Activated effector memory CD4-positive, alpha-beta T cell treated with anti-CD3 and anti-CD28 coated beads, Interleukin-2, amount 50 U/mL, for 16 hours (primary cell): ENCODE data around the gene RNPC3.
"Not testable (repeated sequence)": the region's sequence is repeated elsewhere in the genome, so short reads cannot be mapped to it uniquely, and the experiment has no call there.

Experiments
- DNase-seq: peaks from one replicate; pipeline ENCODE4 v3.0.0-alpha.2; 2020

Gene RNPC3

DNA sequence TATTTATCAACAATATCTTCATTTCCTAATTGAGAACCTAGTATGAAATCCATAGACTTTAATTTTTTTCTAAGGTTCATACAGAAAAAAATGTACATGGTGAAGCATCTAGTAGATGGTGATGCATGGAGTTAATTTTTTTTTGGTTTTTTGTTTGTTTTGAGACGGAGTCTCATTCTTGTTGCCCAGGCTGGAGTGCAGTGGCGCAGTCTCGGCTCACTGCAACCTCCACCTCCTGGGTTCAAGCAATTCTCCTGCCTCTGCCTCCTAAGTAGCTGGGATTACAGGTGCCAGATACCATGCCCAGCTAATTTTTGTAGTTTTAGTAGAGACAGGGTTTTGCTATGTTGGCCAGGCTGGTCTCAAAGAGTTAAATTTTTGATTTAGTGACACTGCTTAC, 35.6 kb downstream of the RNPC3 start:
- DNase-seq: not testable (repeated sequence)

DNA sequence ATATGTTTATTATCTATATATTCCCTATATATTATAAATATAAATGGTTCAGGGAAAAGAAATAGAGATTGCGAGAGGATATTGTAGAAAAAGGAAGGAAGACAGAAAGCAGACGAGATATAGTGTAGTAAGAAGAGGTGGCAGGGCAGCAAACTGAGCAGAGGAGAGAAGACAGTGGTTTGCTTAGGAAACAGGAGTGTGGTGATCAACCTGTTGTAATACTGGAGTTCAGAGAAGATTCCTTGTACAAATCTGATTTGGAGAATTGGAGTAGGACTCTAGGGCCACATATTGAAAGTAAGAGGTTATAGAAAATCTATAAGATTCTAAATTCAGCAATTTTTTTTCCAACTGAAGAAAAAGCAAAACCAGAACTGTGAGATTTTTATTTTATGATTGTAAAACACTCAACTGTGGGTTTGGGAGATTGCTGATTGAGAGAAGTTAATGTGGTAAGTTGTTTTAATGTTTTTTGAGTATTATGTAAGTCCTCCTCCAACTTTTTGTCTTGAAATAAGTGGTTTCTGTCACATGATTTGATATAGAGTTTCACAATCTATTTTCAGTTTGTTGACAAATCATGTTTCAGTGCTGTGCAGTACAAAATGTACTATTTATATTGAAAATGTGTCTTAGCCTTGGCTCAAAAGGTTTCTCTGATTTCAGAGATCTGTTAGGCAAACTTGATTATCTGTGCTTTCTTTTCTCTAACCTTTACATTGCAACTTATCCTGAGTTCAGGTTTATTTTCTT, 36.3 kb downstream of the RNPC3 start:
- no peak for DNase-seq

DNA sequence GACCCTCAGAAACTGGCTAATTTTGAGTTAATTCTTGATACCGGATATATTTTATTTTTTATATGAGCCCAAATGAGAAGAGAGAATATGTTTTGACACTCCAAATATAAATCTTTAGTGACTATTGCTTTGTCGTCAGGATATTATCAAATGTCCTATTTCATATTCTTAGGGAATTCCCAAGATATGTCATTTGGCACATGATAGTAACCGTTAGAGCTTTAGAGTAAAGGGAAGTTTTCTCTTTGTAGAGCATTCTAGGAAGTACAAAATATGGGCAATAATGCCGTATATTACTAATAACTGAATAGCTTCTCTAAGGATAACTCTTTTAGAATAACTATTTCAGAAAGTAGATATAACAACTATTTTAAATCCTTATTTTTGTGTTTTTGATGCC, 37.6 kb downstream of the RNPC3 start:
- no peak for DNase-seq

DNA sequence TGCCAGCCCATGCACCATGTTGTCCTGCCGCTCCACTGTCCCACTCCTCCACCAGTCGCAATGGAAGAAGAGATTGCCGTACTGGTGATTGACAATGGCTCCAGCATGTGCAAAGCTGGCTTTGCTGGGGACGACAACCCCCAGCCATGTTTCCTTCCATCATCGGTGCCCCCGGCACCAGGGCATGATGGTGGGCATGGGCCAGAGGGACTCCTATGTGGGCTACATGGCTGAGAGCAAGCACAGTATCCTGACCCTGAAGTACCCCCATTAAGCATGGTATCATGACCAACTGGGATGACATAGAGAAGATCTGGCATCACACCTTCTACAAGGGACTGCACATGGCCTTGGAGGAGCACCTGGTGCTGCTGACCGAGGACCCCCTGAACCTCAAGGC, 44.0 kb downstream of the RNPC3 start:
- no peak for DNase-seq

DNA sequence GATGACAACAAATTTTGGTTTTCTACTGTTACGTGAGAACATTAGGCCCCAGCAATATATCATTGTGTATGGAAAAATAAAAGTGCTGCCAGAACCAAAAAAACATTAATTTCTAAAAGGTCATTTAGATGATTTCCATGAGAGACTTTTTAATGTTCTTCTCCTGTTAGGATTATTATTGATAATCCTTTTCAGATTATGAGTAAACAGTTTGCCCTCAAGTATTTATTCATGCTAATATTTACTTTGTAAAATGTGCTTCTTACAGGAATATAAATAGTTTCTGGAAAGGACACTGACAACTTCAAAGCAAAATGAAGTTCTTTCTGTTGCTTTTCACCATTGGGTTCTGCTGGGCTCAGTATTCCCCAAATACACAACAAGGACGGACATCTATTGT, 45.8 kb downstream of the RNPC3 start, which contains the start of gene AMY2B:
AMY2B (plus strand) TSS at position 301 of the 400 bp plus-strand sequence; CDS start at position 315, 14 bp downstream.
- not testable (repeated sequence) for DNase-seq

DNA sequence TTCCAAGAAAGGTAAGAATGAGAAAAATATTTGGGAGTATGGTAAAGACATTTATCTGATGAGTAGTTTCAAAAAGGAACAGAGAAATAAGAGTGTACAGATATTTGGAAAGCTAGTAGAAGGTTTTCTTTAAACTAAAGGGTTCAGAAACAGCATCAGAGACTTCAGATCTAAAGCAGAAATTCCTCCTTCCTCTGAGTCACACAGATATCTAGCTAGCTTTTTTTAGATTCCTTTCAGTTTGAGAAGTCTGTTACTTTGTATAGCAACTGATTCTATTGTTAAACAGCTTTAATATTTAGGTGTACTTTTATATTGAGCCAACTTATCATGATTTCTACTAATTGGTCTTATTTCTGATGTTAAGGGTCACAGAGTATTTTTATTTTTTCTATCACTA, 50.6 kb downstream of the RNPC3 start:
- no peak for DNase-seq

DNA sequence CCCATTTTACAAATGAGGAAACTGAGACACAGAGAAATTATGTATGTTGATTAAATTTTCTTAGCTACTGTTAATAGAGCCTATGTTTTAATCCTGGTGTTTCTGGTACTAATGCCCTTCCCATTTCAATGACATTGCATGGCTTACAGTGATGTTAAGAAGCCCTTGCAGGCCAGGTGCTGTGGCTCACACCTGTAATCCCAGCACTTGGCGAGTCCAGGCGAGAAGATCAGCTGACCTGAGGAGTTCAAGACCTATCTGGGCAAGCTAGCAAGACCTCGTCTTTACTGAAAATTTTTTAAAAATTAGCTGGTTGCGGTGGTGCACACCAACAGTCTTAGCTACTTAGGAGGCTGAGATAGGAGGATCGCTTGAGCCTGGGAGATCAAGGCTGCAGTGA, 51.3 kb downstream of the RNPC3 start:
- DNase-seq: not testable (repeated sequence)

DNA sequence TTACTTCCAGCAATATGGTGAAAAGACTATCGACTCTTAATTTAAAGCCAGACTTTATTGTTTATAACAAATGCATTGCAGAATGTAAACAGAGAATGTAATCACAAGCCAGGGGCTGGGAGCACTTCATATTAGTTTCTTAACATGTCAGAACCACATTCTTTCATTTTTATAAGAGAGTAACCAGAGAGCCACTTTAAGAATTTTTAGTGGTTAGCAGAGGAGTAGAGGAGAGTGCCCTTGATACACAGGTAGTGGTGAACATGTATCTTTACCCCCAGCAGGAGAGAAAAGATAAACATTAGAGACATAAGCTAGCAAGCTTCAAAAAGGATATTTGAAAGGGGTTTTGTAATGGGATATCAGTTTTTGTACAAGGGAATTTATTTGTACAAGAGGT, 57.0 kb downstream of the RNPC3 start:
- no peak for DNase-seq

DNA sequence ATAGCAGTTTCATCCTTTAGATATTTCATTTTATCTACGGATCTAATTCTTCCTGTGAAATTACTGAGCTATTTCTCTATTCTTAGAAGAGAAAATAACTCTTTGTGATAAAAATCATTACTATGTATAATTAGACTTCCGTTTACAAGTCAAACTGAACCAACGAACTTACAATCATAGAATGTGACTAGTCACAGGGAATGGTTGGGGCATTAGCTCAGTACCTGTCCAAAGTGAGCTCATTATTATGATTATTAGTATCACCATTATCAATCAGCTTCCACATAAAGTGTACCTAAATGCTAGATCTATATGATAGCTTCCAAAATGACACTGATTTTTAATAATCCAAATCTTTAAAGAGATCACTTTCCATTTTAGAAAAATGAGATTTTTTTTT, 58.4 kb downstream of the RNPC3 start:
- no peak for DNase-seq

DNA sequence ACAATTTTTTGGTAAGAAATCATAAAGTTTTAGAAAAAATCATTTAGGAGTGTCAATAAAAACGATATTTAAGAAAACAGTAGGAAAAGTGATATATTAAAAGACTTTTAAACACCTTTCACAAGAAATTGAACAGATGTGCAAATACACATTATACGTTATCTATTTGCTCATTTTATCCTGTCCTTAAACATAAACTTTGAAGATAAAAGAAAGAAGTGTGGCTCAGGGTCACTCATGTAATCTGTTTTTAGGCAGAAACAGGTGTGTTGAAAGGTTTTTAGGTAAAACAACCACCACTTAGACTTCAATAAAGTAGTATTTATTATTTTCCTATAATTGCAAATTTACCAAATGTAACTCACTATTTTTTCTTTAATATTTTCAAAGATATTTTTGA, 59.0 kb downstream of the RNPC3 start:
- no peak for DNase-seq

DNA sequence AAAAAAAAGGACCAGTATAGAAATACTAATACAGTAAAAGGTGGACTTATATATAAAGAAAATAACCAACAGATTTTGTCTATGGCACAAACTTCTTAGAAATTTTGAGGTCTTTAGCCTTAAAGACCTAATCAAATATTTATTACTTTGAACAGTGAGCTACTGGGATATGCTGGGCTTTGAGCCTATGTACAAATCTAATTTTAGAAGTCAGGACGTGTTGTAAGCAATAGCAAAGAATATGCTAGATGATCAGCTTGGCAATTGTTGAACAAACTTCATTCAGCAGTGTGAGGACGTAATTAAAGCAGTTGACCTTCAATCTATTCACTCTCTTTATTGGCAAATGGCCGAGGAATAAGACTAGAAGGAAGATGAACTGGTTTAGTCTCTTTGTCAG, 77.2 kb downstream of the RNPC3 start:
- not testable (repeated sequence) for DNase-seq
